CD4-positive, alpha-beta T cell treated with Interleukin-17A for 4 hours (primary cell): ENCODE measurements around the gene SRPK2.
A peak's percentile ranks its signal among the peaks of the same experiment; 100 is the strongest.
"Not testable (repeated sequence)": the region's sequence is repeated elsewhere in the genome, so short reads cannot be mapped to it uniquely, and the experiment has no call there.

Source experiments
- DNase-seq: peaks from one replicate; pipeline ENCODE4 v3.0.0-alpha.2; 2020; ENCODE audit warnings: mixed read lengths

Gene SRPK2

GRCh38 chr7:105369944-105370343, 18.8 kb downstream of the SRPK2 start:
- no peak for DNase-seq

- no peak for DNase-seq
These were observed 21.3 kb downstream of the SRPK2 start for GRCh38 chr7:105367458-105367857.

GRCh38 chr7:105365541-105366534, 22.9 kb downstream of the SRPK2 start:
- DNase-seq = no peak

GRCh38 chr7:105364684-105365083, 24.0 kb downstream of the SRPK2 start:
- no peak for DNase-seq

- not testable (repeated sequence) for DNase-seq
These were observed 25.1 kb downstream of the SRPK2 start for GRCh38 chr7:105363657-105364056.

DNA sequence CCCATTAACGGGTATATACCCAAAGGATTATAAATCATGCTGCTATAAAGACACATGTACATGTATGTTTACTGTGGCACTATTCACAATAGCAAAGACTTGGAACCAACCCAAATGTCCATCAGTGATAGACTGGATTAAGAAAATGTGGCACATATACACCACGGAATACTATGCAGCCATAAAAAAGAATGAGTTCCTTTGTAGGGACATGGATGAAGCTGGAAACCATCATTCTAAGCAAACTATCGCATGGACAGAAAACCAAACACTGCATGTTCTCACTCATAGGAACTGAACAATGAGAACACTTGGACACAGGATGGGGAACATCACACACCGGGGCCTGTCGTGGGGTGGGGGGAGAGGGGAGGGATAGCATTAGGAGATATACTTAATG, 26.0 kb downstream of the SRPK2 start:
- DNase-seq = not testable (repeated sequence)

GRCh38 chr7:105361995-105362394, 26.7 kb downstream of the SRPK2 start:
- DNase-seq = not testable (repeated sequence)

GRCh38 chr7:105360149-105360548, 28.6 kb downstream of the SRPK2 start:
- not testable (repeated sequence) for DNase-seq

- no peak for DNase-seq
These were observed 33.0 kb downstream of the SRPK2 start for GRCh38 chr7:105355701-105356100.

- DNase-seq = no peak
These were observed 34.3 kb downstream of the SRPK2 start for GRCh38 chr7:105354383-105354782.

DNA sequence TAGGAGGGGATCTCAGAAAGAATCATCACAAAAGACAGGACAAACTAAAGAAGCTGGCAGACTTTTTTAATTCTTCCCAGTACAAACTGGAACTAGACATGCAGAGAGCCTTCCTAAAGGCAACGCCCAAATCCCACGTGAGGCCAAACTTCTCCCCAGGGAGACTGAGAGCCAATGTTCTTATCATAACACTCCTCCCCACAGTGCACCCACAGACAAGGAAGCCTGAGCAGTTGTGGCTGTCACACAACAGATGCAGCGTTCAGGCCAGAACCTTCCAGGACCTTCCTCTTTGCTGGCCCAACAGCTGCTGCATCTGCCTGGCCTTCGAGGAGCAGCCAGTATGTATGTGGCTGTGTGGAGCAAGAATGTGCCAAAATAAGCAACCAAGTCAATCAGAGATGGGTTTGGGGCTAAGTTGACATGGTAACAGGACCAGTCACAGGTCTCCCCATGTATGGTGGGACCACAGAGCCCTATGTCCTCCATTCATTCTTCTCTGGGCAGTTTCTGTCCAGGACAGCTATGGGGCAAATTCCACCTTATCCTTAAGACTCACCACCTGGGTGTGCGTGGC, 34.9 kb downstream of the SRPK2 start:
- peak; percentile 21 for DNase-seq

DNA sequence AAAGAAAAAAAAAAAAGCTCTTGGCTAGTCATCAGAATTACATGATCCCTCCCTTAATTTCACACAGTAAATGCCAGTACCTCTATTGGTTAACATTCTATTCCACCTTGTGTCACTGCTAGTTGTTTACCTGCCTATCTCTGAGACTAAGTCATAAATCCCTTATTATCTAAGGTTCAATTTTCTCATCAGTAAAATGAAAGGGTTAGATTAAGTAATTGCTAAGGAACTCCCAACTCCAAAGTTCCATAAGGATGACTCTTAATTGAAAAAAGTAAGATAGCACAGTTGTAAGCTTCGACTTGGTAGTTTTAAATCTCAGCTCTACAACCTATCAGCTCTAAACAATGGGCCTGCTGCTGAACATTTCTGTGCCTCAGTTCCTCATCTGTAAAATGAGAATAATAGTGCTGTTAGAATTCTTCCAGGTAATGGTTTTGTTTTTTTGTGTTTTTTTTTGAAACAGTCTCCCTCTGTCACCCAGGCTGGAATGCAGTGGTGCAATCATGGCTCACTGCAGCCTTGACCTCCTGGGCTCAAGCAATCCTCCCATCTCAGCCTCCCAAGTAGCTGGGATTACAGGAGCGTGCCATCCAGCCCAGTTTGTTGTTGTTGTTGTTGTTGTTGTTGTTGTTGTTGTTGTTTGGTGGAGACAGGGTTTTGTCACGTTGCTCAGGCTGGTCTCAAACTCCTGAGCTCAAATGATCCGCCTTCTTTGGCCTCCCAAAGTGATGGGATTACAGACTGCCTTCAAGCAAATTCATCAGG, 35.6 kb downstream of the SRPK2 start:
- no peak for DNase-seq

DNA sequence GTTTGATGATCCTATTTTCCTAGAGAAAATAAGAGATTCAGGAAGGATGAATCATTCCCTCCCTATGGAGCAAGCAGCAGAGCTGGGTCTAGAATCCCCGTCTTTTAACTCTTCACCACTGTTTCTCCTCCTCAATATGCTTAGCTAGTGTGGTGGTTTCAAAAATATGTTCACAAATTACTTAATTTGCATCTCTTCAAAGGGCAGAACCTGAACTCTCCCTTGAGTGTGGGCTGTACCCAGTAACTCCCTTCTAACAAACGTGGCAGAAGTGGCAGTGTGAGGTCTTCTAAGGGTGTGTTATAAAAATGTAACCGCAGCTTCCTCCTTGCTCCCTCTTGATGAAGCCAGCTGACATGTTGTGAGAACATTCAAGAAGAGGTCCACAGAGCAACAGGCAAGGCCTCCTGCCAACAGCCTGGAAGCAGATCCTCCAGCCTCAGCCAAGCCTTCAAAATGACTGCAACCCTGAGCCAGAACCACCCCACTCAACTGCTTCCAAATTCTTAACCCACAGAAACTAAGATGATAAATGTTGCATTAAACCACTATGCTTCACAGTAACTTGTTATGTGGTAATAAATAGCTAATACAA, 36.6 kb downstream of the SRPK2 start:
- DNase-seq = peak; percentile 61

- no peak for DNase-seq
These were observed 37.8 kb downstream of the SRPK2 start for GRCh38 chr7:105350906-105351305.

- not testable (repeated sequence) for DNase-seq
These were observed 40.5 kb downstream of the SRPK2 start for GRCh38 chr7:105348177-105348576.

GRCh38 chr7:105346593-105347322, 42.0 kb downstream of the SRPK2 start:
- no peak for DNase-seq

GRCh38 chr7:105346138-105346537, 42.6 kb downstream of the SRPK2 start:
- DNase-seq = no peak

- DNase-seq = no peak
These were observed 43.0 kb downstream of the SRPK2 start for GRCh38 chr7:105345725-105346124.

- DNase-seq = no peak
These were observed 43.7 kb downstream of the SRPK2 start for GRCh38 chr7:105345003-105345402.

DNA sequence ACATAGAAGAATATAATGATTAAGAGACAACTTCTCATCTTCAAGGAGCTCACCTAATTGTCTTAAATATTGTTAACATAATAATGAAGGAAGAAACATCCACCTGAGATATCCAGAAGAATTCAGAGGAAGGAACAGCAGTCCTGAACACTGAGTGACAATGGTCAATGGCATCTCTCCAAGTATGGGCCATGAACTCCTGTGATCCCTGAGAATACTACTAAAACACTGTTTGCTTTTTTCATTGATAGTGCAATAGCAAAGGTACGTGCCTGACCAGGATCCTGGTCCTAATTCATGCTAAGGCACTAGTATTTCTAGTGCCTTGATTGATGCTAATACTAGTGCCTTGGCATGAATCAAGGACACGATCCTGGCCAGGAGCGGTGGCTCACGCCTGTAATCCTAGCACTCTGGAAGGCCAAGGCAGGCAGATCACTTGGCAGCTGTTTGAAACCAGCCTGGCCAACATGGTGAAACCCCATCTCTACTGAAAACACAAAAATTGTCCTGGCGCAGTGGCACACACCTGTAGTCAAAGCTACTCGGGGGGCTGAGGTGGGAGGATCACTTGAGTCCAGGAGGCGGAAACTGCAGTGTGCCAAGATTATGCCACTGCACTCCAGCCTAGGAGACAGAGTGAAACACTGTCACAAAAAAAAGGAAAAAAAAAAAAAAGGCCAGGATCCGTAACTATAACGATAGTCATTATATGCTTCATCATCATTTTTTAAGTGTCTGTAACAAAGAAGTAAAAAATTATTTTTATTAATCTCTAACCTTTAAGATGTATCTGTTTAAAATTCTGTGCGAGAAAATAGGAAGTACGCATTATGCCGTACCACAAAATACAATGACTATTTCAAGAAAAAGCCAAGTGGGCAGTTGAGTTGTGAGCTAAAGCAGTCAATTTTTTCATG, 49.1 kb downstream of the SRPK2 start:
- no peak for DNase-seq

DNA sequence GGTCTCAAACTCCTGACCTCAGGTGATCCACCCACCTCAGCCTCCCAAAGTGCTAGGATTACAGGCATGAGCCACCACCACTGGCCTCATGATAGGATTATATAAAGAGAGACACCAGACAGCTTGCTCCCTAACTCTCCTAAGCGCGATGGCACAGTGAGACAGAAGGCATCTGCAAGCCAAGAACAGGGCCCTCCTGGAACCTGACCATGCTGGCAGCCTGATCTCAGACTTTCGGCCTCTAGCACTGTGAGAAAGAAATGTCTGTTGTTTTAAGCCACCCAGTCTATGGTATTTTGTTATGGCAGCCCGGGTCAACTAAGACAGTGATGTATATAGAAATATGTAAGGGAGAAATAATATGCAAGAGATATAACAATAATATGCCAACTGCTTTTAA, 51.2 kb downstream of the SRPK2 start:
- no peak for DNase-seq
